ENCODE results near the gene PRKN.
"Not testable (repeated sequence)": the region's sequence is repeated elsewhere in the genome, so short reads cannot be mapped to it uniquely, and the experiment has no call there.

Gene PRKN

GRCh38 chr6:161882196-161882765 lies 845.3 kb downstream of the PRKN start:
- peak; percentile 85 for DNase-seq

GRCh38 chr6:161880056-161880455 lies 847.5 kb downstream of the PRKN start:
- DNase-seq, result no peak

- DNase-seq, result no peak
These were observed 851.3 kb downstream of the PRKN start for GRCh38 chr6:161876231-161876630.

GRCh38 chr6:161870236-161870901 lies 857.2 kb downstream of the PRKN start:
- no peak for DNase-seq

GRCh38 chr6:161869491-161869890 lies 858.1 kb downstream of the PRKN start:
- DNase-seq, result no peak

GRCh38 chr6:161866570-161866969 lies 861.0 kb downstream of the PRKN start:
- DNase-seq, result no peak

GRCh38 chr6:161861061-161861460 lies 866.5 kb downstream of the PRKN start:
- DNase-seq, result not testable (repeated sequence)

- no peak for DNase-seq
These were observed 873.9 kb downstream of the PRKN start for GRCh38 chr6:161853657-161854056.

- DNase-seq, result not testable (repeated sequence)
These were observed 876.1 kb downstream of the PRKN start for GRCh38 chr6:161851486-161851885.

- DNase-seq, result no peak
These were observed 877.0 kb downstream of the PRKN start for GRCh38 chr6:161850562-161850961.

GRCh38 chr6:161847628-161848027 lies 879.9 kb downstream of the PRKN start:
- no peak for DNase-seq

GRCh38 chr6:161844804-161845203 lies 882.8 kb downstream of the PRKN start:
- DNase-seq, result no peak

- no peak for DNase-seq
These were observed 884.5 kb downstream of the PRKN start for GRCh38 chr6:161843066-161843465.

GRCh38 chr6:161840380-161840779 lies 887.2 kb downstream of the PRKN start:
- DNase-seq, result no peak

- DNase-seq, result peak; percentile 76
These were observed 889.1 kb downstream of the PRKN start for GRCh38 chr6:161838306-161839035.

- DNase-seq, result peak; percentile 53
These were observed 889.7 kb downstream of the PRKN start for GRCh38 chr6:161837854-161838253.

GRCh38 chr6:161837449-161837735 lies 890.2 kb downstream of the PRKN start:
- DNase-seq, result no peak

GRCh38 chr6:161836643-161837448 lies 890.7 kb downstream of the PRKN start:
- DNase-seq, result peak; percentile 75

- DNase-seq, result peak; percentile 45
These were observed 891.9 kb downstream of the PRKN start for GRCh38 chr6:161835500-161836215.

GRCh38 chr6:161834426-161834825 lies 893.1 kb downstream of the PRKN start:
- no peak for DNase-seq

GRCh38 chr6:161833099-161833860 lies 894.3 kb downstream of the PRKN start:
- no peak for DNase-seq

- DNase-seq, result no peak
These were observed 894.9 kb downstream of the PRKN start for GRCh38 chr6:161832622-161833021.

All from NCI-H69 (cell line).